Stimulated activated CD4-positive, alpha-beta T cell treated with anti-CD3 and anti-CD28 coated beads, Interleukin-2, amount 100 ng/mL, for 48 hours (primary cell): Measurements from ENCODE around the gene GAGE13.
"Not testable (repeated sequence)": the region's sequence is repeated elsewhere in the genome, so short reads cannot be mapped to it uniquely, and the experiment has no call there.

Experiments used
- DNase-seq, 2 donors: peaks; one replicate each; pipeline ENCODE4 v3.0.0-alpha.2; 2020

Gene GAGE13

DNA sequence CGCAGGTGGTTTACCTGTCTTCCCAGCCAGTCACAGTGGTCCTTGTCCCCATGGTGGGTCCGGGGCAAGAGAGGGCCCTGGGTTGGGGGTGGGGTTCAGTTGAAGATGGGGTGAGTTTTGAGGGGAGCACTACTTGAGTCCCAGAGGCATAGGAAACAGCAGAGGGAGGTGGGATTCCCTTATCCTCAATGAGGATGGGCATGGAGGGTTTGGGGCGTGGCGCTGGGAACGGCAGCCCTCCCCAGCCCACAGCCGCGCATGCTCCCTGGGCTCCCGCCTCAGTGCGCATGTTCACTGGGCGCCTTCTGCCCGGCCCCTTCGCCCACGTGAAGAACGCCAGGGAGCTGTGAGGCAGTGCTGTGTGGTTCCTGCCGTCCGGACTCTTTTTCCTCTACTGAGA is at the start of gene GAGE13:
Gene GAGE13 (plus strand): TSS at position 301 of the 400 bp plus-strand sequence. CDS start 1,156 bp downstream, outside the sequence.
- not testable (repeated sequence) for DNase-seq

DNA sequence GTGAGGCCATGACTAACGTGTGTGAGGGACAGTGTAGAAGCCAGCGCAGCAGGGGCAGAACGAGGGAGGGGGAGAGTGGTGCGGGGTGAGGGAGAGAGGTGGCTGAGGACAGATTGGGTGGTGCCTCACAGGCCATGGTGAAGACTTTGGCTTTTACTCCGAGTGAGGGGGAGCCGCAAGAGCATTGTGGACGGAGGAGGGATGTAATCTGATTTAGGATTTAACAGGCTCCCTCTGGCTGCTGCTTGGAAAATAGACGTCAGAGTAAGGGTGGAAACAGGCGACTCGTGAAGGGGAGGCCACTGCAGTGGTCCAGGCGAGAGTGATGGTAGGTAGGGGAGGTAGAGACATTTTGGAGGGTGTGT is 48.8 kb upstream of the GAGE13 start:
- DNase-seq, result no peak

- no peak for DNase-seq
Observed at GRCh38 chrX:49284212-49284611, 47.2 kb upstream of the GAGE13 start.

GRCh38 chrX:49286136-49286535 is 45.2 kb upstream of the GAGE13 start:
- DNase-seq, result no peak

GRCh38 chrX:49286581-49286980 is 44.8 kb upstream of the GAGE13 start:
- DNase-seq, result no peak

DNA sequence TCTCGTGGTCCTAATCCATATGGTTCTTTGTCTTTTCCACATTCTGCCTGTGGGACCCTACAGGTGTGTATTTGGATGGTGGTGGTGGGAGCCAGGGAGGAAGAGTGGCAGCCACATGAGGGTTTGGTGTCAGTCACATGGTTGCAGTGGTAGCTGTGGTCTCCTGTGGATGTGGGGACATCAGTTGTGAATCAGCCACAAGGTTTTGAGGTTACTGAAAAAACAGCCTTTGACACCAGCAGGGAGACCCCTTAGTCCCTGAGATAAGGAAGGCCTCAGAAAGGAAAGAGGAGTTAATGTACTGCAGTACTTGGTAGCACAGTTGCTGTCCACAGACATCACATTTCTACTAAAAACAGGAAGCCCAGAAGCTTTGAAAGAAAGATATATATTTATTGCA is 43.7 kb upstream of the GAGE13 start:
- DNase-seq, result no peak

DNA sequence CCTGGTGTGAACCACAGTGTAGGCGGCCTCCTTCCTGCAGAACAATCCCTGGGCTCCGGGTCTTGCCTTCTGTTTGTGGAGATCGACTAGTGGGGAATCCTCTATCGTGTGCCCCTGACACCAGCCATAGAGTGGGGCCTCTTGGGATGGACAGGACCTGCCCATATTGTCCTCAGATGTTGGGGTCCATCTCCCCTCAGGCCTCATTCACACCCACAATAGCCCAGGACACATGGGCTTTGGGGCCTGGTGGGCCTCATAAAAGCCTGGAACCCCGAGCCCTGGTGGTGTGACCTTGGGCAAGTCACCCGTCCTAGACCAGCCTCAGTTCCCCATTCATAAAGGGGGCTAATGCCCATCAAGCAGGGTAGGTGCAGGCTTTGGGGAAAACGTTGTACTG is 41.2 kb upstream of the GAGE13 start:
- DNase-seq, result no peak

DNA sequence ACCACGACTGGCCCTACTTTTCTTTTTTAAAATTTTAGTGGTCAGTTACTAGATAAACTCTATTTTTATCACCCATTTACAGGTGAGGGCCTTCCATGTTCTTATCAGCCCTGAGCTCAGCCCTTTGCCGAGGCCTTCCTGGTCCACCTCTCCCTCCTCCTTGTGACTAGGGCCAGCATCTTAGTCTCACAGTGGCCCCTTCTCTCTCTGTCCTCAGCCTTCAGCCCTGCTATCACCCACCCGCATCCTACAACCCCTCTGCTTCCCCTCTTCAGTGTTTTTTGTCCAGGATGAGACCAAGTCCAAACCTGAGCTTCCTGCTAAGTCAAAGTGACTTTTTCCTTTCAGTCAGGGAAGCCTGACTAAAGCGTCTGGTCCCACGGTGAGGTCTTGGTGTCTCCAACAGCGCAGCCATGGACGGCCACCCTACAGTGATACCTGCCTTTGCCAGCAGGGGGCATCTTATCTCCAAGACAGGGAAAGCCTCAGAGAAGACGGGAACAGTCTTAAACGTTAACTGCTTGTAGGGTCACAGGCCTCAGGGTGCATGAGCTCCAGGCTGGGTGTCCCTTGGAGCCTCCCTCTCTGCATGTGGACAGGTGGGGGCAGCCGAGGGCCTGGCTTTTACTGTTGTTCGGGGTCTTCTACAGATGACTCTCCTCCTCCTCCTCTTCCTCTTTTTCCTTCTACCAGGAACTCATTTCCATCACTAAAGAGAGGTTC is 39.6 kb upstream of the GAGE13 start:
- peak; percentile 76 to 82 for DNase-seq

DNA sequence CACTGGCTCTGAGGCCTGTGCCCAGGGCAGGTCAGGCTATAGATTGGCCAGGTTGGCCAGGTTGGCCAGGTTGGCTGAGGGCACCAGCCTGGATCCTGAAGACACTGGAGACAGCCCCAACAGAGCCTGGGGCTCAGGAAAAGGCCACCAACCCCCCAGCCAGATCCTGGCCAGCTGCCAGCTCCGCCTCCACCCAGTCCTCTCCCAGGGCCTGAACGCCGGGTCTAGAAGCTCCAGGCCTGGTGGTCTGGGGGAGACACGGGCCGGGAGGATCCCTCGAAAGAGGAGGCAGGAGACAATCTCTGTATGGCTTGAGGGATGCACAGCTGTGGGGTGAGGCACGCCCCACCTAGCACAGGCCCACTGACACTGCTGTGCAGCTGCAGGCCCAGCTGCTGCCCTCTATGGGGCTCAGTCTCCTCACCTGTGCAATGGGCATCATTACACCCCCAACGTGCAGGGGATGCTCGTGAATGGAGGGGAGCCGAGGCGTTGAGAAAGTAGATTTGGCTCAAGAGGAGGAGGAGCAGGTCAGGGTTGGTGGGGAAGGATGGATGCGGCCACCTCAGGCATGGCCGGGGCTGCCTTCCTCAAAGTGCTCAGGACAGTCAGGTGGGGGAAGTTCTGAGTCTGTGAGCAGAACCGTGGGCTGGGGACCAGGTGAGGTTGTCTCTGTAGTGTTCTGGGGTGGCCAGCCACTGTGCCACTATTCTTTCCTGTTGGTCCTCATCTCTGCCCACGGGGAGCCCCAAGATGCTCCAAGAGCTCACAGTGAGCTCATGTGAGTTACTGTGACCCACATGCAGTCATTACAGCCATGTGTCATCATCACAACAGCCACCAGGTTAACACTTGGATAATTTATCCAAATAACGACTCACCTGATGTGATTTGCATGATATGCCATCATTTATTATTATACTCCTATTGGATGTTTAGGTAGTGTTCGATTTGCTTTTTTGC is 38.7 kb upstream of the GAGE13 start:
- DNase-seq, result no peak

DNA sequence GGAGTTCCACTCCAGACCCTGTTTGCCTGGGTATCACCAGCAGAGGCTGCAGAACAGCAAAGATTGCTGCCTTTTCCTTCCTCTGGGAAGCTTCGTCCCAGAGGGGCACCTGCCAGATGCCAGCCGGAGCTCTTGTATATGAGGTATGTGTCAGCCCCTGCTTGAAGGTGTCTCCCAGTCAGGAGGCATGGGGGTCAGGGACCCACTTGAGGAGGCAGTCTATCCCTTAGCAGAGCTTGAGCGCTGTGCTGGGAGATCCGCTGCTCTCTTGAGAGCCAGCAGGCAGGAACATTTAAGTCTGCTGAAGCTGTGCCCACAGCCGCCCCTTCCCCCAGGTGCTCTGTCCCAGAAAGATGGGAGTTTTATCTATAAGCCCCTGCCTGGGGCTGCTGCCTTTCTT is 32.1 kb upstream of the GAGE13 start:
- not testable (repeated sequence) for DNase-seq

DNA sequence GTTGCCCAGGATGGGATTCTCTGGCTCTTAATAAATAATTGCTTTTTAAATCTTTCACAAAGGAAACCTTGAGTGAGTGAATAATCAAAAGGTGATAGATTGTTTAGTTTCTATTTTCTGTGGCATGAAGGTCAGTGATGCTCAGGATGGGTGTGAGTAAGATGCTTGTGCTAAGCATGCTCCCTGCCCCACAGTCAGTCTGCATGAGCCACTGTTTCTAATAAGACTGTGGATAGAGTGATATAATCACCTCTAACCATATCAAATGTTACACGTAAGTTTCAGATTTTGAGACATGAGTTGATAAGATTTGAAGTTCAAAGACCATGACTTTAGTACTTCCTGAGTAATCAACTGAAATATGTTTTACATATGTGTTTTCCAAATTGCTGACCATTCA is 30.7 kb upstream of the GAGE13 start:
- no peak for DNase-seq

- DNase-seq, result no peak
Observed at GRCh38 chrX:49303346-49303745, 28.0 kb upstream of the GAGE13 start, which contains the start of gene GAGE10. Gene GAGE10, plus strand, starts transcription at chrX:49303646. Its CDS starts 1,214 bp downstream, at chrX:49304860.

- not testable (repeated sequence) for DNase-seq
Observed at GRCh38 chrX:49307775-49308174, 23.6 kb upstream of the GAGE13 start.

GRCh38 chrX:49308604-49309269 is 22.6 kb upstream of the GAGE13 start:
- no peak for DNase-seq

- no peak for DNase-seq
Observed at GRCh38 chrX:49309401-49309981, 21.9 kb upstream of the GAGE13 start.

DNA sequence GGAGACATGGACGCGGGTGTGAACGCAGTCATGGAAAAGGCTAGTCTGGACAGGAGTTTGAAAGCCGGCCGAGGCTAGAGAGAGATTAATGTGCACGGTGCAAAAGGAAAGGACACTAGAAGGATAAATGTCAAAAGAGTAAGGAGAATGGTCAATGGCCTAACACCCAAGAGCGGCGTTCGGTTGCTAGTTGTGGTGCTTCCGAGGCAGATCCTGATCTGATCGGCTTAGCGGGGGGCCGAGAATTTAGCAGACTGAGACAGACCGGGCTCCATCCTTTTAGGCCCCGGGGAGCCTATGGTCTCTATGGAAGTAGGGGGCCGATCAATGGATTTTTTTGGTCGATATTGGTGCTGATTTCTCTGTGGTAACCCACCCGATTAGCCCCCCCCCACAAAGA is 21.0 kb upstream of the GAGE13 start:
- DNase-seq, result no peak

DNA sequence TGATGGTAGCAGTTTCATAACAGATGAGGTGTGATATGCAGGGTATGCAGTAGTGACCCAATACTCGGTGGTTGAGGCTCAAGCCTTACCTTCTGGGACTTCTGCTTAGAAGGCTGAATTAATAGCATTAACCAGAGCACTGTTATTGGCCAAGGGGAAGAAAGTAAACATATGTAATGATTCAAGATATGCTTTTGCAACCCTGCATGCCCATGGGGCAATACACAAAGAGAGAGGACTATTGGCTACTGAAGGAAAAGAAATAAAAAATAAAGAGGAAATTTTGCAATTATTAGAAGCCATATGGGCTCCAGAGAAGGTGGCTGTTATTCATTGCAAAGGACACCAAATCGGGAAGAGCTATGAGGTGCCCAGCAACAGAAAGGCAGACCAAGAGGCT is 19.2 kb upstream of the GAGE13 start:
- DNase-seq, result no peak

DNA sequence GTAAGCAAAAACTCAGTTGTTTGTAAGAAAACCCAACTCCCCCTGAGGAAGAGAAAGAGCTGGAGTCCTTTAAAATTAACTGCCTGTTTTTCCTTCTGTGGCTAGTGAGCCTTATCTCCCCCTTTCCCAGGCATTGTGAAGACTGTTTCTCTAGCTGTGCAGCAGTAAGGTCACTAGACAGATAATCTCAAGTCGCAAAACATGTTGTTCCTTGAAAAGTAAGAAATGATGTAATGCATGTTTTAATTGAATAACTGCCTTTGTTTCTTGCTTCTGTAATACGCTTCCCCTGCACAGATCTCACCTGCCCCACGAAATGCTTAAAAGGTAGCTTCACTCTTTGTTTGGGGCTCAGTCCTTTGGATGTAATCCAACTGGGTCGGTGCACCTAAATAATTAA is 15.3 kb upstream of the GAGE13 start:
- no peak for DNase-seq

DNA sequence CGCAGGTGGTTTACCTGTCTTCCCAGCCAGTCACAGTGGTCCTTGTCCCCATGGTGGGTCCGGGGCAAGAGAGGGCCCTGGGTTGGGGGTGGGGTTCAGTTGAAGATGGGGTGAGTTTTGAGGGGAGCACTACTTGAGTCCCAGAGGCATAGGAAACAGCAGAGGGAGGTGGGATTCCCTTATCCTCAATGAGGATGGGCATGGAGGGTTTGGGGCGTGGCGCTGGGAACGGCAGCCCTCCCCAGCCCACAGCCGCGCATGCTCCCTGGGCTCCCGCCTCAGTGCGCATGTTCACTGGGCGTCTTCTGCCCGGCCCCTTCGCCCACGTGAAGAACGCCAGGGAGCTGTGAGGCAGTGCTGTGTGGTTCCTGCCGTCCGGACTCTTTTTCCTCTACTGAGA is 9.6 kb upstream of the GAGE13 start, which contains the start of gene GAGE12J:
Gene GAGE12J (plus strand): TSS at position 301 of the 400 bp plus-strand sequence. CDS start 1,157 bp downstream, outside the sequence.
- not testable (repeated sequence) for DNase-seq

GRCh38 chrX:49322266-49322665 is 9.1 kb upstream of the GAGE13 start:
- DNase-seq, result not testable (repeated sequence)

DNA sequence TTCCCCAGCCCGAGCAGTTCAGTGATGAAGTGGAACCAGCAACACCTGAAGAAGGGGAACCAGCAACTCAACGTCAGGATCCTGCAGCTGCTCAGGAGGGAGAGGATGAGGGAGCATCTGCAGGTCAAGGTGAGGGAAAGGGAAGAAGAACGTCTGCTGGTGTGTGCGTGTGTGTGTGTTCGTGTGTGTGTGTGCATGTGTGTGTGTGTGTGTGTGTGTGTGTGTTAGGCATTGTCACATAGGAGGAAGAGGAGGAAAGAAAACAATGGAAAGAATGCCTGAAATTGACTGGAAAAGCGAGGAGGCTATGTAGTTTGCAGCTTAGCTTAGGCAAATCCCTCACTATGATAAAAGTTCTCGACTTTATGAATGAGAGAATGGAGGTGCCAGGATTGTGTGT is 7.6 kb upstream of the GAGE13 start:
- DNase-seq, result not testable (repeated sequence)

DNA sequence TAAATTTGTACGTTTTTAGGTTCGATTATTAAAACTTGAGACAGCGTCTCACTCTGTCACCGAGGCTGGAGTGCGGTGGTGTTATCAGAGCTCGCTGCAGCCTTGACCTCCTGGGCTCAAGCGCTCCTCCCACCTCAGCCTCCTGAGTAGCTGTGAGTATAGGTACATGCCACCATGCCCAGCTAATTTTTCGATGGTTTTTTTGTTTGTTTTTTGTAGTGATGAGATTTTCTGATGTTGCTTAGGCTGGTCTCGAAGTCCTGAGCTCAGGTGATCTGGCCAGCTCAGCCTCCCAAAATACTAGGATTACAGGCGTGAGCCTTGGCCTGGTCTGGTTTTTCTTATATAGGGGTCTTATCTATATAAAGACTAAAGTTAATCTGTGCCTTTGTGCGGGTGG is 961 bp upstream of the GAGE13 start:
- DNase-seq, result not testable (repeated sequence)

DNA sequence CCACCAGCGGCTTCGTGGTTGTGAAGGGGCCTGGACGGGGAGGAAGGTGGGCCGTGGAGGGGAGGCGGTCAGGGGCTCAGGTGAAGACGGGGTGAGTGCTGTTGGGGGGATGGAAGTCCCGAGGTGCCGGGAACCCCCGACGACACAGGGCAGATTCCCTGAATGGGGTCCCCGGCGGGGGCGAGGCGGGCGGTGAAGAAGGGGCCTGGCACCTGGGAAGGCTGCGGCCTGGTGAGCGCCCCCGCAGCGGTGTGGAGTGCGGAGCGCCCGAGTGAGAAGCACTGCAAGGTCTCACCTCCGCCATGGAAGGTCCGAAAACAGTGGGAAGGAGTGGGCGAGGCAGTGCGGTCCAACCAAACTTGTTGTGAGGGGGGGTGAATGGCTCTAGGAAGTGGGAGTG is 459 bp downstream of the GAGE13 start:
- DNase-seq, result not testable (repeated sequence)
